ENCODE measurements around the gene FKTN.

DNA sequence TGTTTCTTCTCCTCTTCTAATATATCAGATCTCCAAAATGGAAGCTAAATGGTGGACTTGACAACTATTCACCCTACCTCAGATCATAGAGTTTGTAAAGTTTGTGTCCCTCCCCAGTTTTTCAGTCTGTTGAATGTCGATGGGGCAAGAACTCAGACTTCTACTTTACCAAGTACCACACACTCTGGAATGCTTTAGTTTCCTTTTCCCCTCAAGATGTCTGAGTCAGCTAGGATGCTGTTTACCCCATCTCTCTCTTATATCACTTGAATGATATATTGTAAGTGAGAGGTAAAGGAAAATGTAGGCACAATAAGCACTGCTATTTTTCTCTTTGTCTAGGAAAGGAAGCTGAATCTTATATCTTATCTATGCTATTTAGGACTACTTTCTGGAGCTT lies 78.4 kb downstream of the FKTN start:
- TF ChIP-seq POLR2A (IDR thresholded peaks at IDR 0.05; ENCODE audit: borderline replicate concordance, extremely low read depth, insufficient read depth, insufficient read length) = no peak
- TF ChIP-seq FOSL1 (IDR thresholded peaks at IDR 0.05; ENCODE audit: low read depth) = no peak
- TF ChIP-seq, protein P1, sequence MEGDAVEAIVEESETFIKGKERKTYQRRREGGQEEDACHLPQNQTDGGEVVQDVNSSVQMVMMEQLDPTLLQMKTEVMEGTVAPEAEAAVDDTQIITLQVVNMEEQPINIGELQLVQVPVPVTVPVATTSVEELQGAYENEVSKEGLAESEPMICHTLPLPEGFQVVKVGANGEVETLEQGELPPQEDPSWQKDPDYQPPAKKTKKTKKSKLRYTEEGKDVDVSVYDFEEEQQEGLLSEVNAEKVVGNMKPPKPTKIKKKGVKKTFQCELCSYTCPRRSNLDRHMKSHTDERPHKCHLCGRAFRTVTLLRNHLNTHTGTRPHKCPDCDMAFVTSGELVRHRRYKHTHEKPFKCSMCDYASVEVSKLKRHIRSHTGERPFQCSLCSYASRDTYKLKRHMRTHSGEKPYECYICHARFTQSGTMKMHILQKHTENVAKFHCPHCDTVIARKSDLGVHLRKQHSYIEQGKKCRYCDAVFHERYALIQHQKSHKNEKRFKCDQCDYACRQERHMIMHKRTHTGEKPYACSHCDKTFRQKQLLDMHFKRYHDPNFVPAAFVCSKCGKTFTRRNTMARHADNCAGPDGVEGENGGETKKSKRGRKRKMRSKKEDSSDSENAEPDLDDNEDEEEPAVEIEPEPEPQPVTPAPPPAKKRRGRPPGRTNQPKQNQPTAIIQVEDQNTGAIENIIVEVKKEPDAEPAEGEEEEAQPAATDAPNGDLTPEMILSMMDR (IDR thresholded peaks at IDR 0.05 in 2 of 3, conservative IDR thresholded peaks at IDR 0.05 in 1 of 3; ENCODE audit: borderline replicate concordance in 1 of 3, insufficient read depth in 1 of 3, low read depth in 2 of 3, low read length in 2 of 3) = no peak
- no peak for TF ChIP-seq RAD21 (IDR thresholded peaks at IDR 0.05; ENCODE audit: low read depth)
- TF ChIP-seq CEBPB (IDR thresholded peaks at IDR 0.05; ENCODE audit: low read depth) = no peak
- no peak for TF ChIP-seq POLR2AphosphoS5 (IDR thresholded peaks at IDR 0.05; ENCODE audit: low read depth, low read length)
- TF ChIP-seq JUND (IDR thresholded peaks at IDR 0.05) = no peak
- TF ChIP-seq, protein P2, sequence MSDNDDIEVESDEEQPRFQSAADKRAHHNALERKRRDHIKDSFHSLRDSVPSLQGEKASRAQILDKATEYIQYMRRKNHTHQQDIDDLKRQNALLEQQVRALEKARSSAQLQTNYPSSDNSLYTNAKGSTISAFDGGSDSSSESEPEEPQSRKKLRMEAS (IDR thresholded peaks at IDR 0.05) = no peak
